Endothelial cell of umbilical vein (primary cell): Measurements from ENCODE around the gene SLC44A1. TPM values are rescaled to one million over a fixed set of nuclear protein-coding genes. Genes with fewer than 3 reads are reported as not detected.

ENCODE experiments used
- BruUV-seq: library from RNA; stranded (reverse); fragments of 400-500 nt; replicated peaks from 2 replicates; lab custom pipeline; 2021; lab: Mats Ljungman, UMichigan
- CTCF ChIA-PET: fragments of 300-600, 350-600 bp; sonication (Branson Sonifier 250); formaldehyde crosslinking; loops from one replicate; lab custom pipeline; 2021; ENCODE audit warnings: antibody characterized with exemption, inconsistent platforms; lab: Charles Lee
- POLR2A ChIA-PET: fragments of 300-600, 350-600 bp; sonication (Branson Sonifier 250); formaldehyde crosslinking; loops from one replicate; lab custom pipeline; 2021; ENCODE audit warnings: antibody characterized with exemption, inconsistent platforms; lab: Charles Lee
- DNase-seq: peaks from one replicate; pipeline ENCODE4 v3.0.0-alpha.2; 2011; ENCODE audit warnings: low read depth, low spot score
- FAIRE-seq: peaks from 2 replicates; lab custom pipeline; 2011; peaks lifted over from hg19 to GRCh38; lab: Jason Lieb, UNC
- H2AFZ ChIP-seq: 2 replicates; pipeline ENCODE4 v1.6.0; 2012; ENCODE audit warnings: low read depth, low read length, control low read depth, inconsistent platforms
- H3K27ac ChIP-seq: 2 replicates; pipeline ENCODE4 v1.5.1; 2011; ENCODE audit warnings: low read depth, mild to moderate bottlenecking, control low read depth, low read length, moderate library complexity; ENCODE audit not compliant: insufficient read depth
- H3K27me3 ChIP-seq, 2 experiments: 2 replicates each; pipeline versions ENCODE4 v1.6.0 to v1.6.1; 2011; ENCODE audit warnings: low read length in 2 of 2, mixed read lengths in 1 of 2; ENCODE audit not compliant: control insufficient read depth in 2 of 2, insufficient read depth in 2 of 2
- H3K36me3 ChIP-seq, 2 experiments: 2 replicates in 1 of 2; 3 replicates in 1 of 2; pipeline ENCODE4 v1.5.1; 2011; ENCODE audit warnings: low read length in 2 of 2, mild to moderate bottlenecking in 1 of 2, moderate library complexity in 1 of 2; ENCODE audit not compliant: control insufficient read depth in 2 of 2, insufficient read depth in 2 of 2; ENCODE audit errors: extremely low read depth in 1 of 2
- H3K4me1 ChIP-seq: 3 replicates; pipeline ENCODE4 v1.5.1; 2011; ENCODE audit warnings: mild to moderate bottlenecking, low read length; ENCODE audit not compliant: control insufficient read depth, insufficient read depth; ENCODE audit errors: extremely low read depth
- H3K4me2 ChIP-seq: 2 replicates; pipeline ENCODE4 v1.6.1; 2011; ENCODE audit warnings: low read length, control low read depth, mixed read lengths; ENCODE audit not compliant: insufficient read depth
- H3K4me3 ChIP-seq, 3 experiments: fragments of 200-600 bp in 1 of 3; sonication (generic), shearing (Covaris generic) in 1 of 3; replicated peaks in 1 of 3; 2 replicates each; pipeline ENCODE4 v1.5.1; 2011 to 2016; ENCODE audit warnings: control low read depth in 3 of 3, low read length in 3 of 3, mild to moderate bottlenecking in 2 of 3, inconsistent platforms in 1 of 3, low read depth in 1 of 3, moderate library complexity in 1 of 3; ENCODE audit not compliant: insufficient read depth in 1 of 3
- H3K79me2 ChIP-seq: 2 replicates; pipeline ENCODE4 v1.6.0; 2012; ENCODE audit warnings: low read length, inconsistent platforms; ENCODE audit not compliant: control insufficient read depth, insufficient read depth
- H3K9ac ChIP-seq: replicated peaks from 2 replicates; pipeline ENCODE3; 2011; ENCODE audit warnings: low read length, control low read depth; ENCODE audit not compliant: insufficient read depth; ENCODE audit errors: extremely low read depth
- H3K9me1 ChIP-seq: replicated peaks from 3 replicates; pipeline ENCODE4 v1.6.0; 2011; ENCODE audit warnings: mild to moderate bottlenecking, low read length; ENCODE audit not compliant: control insufficient read depth, insufficient read depth; ENCODE audit errors: extremely low read depth
- H3K9me3 ChIP-seq: replicated peaks from 2 replicates; pipeline ENCODE4 v1.5.1; 2012; ENCODE audit warnings: low read length, inconsistent platforms; ENCODE audit not compliant: control insufficient read depth, insufficient read depth
- H4K20me1 ChIP-seq: replicated peaks from 2 replicates; pipeline ENCODE3; 2011; ENCODE audit warnings: mild to moderate bottlenecking, low read length; ENCODE audit not compliant: control insufficient read depth, insufficient read depth; ENCODE audit errors: extremely low read depth
- CTCF ChIP-seq, 2 donors: IDR thresholded peaks; 1 replicate in 1 of 2; 2 replicates in 1 of 2; pipeline ENCODE4 v1.5.1; 2011; ENCODE audit warnings: low read length in 2 of 2, mild to moderate bottlenecking in 2 of 2, moderate library complexity in 2 of 2, control low read depth in 1 of 2, inconsistent platforms in 1 of 2, low read depth in 1 of 2; ENCODE audit not compliant: insufficient read depth in 1 of 2; ENCODE audit errors: extremely low read depth in 1 of 2
- EZH2 ChIP-seq: IDR thresholded peaks from 2 replicates; pipeline ENCODE4 v1.6.1; 2012; ENCODE audit warnings: borderline replicate concordance, low read depth, mild to moderate bottlenecking, moderate library complexity, low read length, inconsistent platforms; ENCODE audit not compliant: severe bottlenecking
- FOS ChIP-seq: IDR thresholded peaks from 2 replicates; pipeline ENCODE4 v1.6.1; 2011; ENCODE audit warnings: mild to moderate bottlenecking, low read length, moderate library complexity, borderline replicate concordance; ENCODE audit not compliant: insufficient read depth
- GATA2 ChIP-seq: IDR thresholded peaks from 2 replicates; pipeline ENCODE4 v1.7.0; 2011; ENCODE audit warnings: low read depth, mild to moderate bottlenecking, moderate library complexity, mixed read lengths, low read length; ENCODE audit not compliant: insufficient read length, insufficient read depth
- JUN ChIP-seq: IDR thresholded peaks from 2 replicates; pipeline ENCODE4 v1.6.1; 2011; ENCODE audit warnings: borderline replicate concordance, low read depth; ENCODE audit not compliant: insufficient read length, insufficient read depth
- MAX ChIP-seq: IDR thresholded peaks from 2 replicates; pipeline ENCODE4 v1.6.1; 2011; ENCODE audit not compliant: insufficient read depth, insufficient read length
- MYC ChIP-seq: IDR thresholded peaks from one replicate; pipeline ENCODE4 v1.6.1; 2011; ENCODE audit warnings: mild to moderate bottlenecking, low read depth, low read length
- POLR2A ChIP-seq: IDR thresholded peaks from 2 replicates; pipeline ENCODE4 v1.6.1; 2012; ENCODE audit warnings: low read depth, mild to moderate bottlenecking, control low read depth, low read length
- POLR2AphosphoS5 ChIP-seq: IDR thresholded peaks from 2 replicates; pipeline ENCODE4 v1.6.1; 2012; ENCODE audit warnings: low read depth, mild to moderate bottlenecking, control low read depth, low read length, moderate library complexity; ENCODE audit not compliant: insufficient read depth
- dilution Hi-C: fragments of 300-500 bp; cut with MboI; formaldehyde crosslinking; loops from one replicate; pipeline ENCODE4 v1.15.0; 2019; ENCODE audit warnings: low sequenced_read_pairs; ENCODE audit not compliant: extremely low pct_ligation_motif_present
- intact Hi-C: fragments of 100-400 bp; cut with micrococcal nuclease; formaldehyde crosslinking; loops from one replicate; pipeline ENCODE4 v1.10.0; 2022
- polyA plus RNA-seq, 4 experiments: library from polyadenylated mRNA; depleted of rRNA in 3 of 4; stranded (reverse) in 3 of 4; unstranded in 1 of 4; fragments of >200 nt; gene quantifications; 2 replicates each; pipeline versions ENCODE4 v1.2.1 to v1.2.3, GENCODE V29; 2011 to 2012; ENCODE audit warnings: missing spikeins in 1 of 4
- total RNA-seq: library from RNA; stranded (reverse); gene quantifications from 2 replicates; pipeline ENCODE4 v1.2.3, GENCODE V29; 2021

The SLC44A1 gene
- total and polyA plus RNA-seq, 2 donors (not counting 3 experiments of a cell fraction or from before 2014, with no cell fraction given) = 16.1 to 37.7 TPM

GRCh38 chr9:105242557-105242956 is 1.9 kb upstream of the SLC44A1 start:
- peak overlapping the region; percentile 92 for H3K4me2 ChIP-seq
- H3K36me3 ChIP-seq = no peaks in the 10 kb centered on the region
- peak overlapping the region in 1 of 3 experiments; percentile 24 for H3K4me3 ChIP-seq
- ChIA-PET POLR2A (no interaction called here), CTCF (interaction anchor here (0.8 kb wide), 1 partner anchor 499 kb away, joined by 3 read pairs; no protein-coding TSS in a partner anchor)
- H3K4me1 ChIP-seq = peaks cover 28% of the 10 kb centered on the region
- DNase-seq (no peak), FAIRE-seq (no peak)
- dilution Hi-C loops = no loop called here
- TF ChIP-seq CTCF (IDR thresholded peaks at IDR 0.05; ENCODE audit: extremely low read depth in 1 of 2, insufficient read depth in 1 of 2, low read depth in 1 of 2, low read length in 2 of 2) (no peak), MAX (no peak)
- peak overlapping the region; percentile 12 for H2AFZ ChIP-seq
- H3K9ac ChIP-seq = peak overlapping the region; percentile 48
- intact Hi-C loops = loop anchor here (5.0 kb wide), 2 partner anchors 250 to 480 kb away; partner anchors contain the start of gene NIPSNAP3B
- H4K20me1 ChIP-seq = no peaks in the 10 kb centered on the region
- peak overlapping the region; percentile 95 for H3K27ac ChIP-seq
- no peaks in the 10 kb centered on the region for H3K9me1 ChIP-seq
- H3K79me2 ChIP-seq = peaks cover 8% of the 10 kb centered on the region
- no peaks in the 10 kb centered on the region for H3K27me3 ChIP-seq
- no TSS peak for BruUV-seq
- H3K9me3 ChIP-seq = no peaks in the 10 kb centered on the region

GRCh38 chr9:105243015-105243686 is 1.3 kb upstream of the SLC44A1 start:
- DNase-seq (peak; percentile 78), FAIRE-seq (peak; percentile 81)
- Histone ChIP-seq H3K9me1 (no peaks in the 10 kb centered on the region), H3K4me2 (peak overlapping the region; percentile 92), H3K9me3 (no peaks in the 10 kb centered on the region), H4K20me1 (no peaks in the 10 kb centered on the region), H3K4me3 (peak overlapping the region in 1 of 3 experiments; percentile 24), H3K4me1 (peaks cover 28% of the 10 kb centered on the region), H3K36me3 (no peaks in the 10 kb centered on the region), H3K27ac (peak overlapping the region; percentile 95), H3K27me3 (no peaks in the 10 kb centered on the region), H3K79me2 (peaks cover 12% of the 10 kb centered on the region), H2AFZ (peak overlapping the region; percentile 12), H3K9ac (peak overlapping the region; percentile 91)
- POLR2A ChIA-PET = no interaction called here
- BruUV-seq = no TSS peak
- intact Hi-C loops (loop anchor here (5.0 kb wide), 2 partner anchors 251 to 481 kb away; partner anchors contain the start of gene NIPSNAP3B), dilution Hi-C loops (no loop called here)
- TF ChIP-seq MAX = no peak
- peak; percentile 47 for TF ChIP-seq POLR2A
- no peak for TF ChIP-seq CTCF (IDR thresholded peaks at IDR 0.05; ENCODE audit: extremely low read depth in 1 of 2, insufficient read depth in 1 of 2, low read depth in 1 of 2, low read length in 2 of 2)
- peak; percentile 100 for TF ChIP-seq GATA2
- TF ChIP-seq POLR2AphosphoS5 = peak; percentile 76
- TF ChIP-seq EZH2 = no peak
- TF ChIP-seq JUN = no peak
- no peak for TF ChIP-seq MYC
- peak; percentile 45 for TF ChIP-seq FOS
- CTCF ChIA-PET = interaction anchor here (0.8 kb wide), 1 partner anchor 499 kb away, joined by 3 read pairs; no protein-coding TSS in a partner anchor
